Right atrium auricular region (tissue), 2 donors: ENCODE measurements around the gene GRM7. TPM values are rescaled to one million over a fixed set of nuclear protein-coding genes. Genes with fewer than 3 reads are reported as not detected.

Experiments
- DNase-seq: peaks from one replicate; pipeline ENCODE4 v3.0.0-alpha.2; 2019; ENCODE audit warnings: low spot score
- H3K27ac ChIP-seq, 2 donors: fragments of 200-600 bp; sonication (generic); 1 replicate in 1 of 2; 2 replicates in 1 of 2; pipeline ENCODE4 v1.5.1; 2016 to 2019
- H3K27me3 ChIP-seq, 2 donors: fragments of 200-600 bp; sonication (generic); one replicate each; pipeline versions ENCODE4 v1.5.1 to v1.6.0; 2017 to 2019
- H3K36me3 ChIP-seq: fragments of 200-600 bp; sonication (generic); one replicate; pipeline ENCODE4 v1.5.1; 2016
- H3K4me1 ChIP-seq, 2 donors: fragments of 200-600 bp; sonication (generic); one replicate each; pipeline versions ENCODE4 v1.5.1 to v1.6.0; 2017 to 2019
- H3K4me3 ChIP-seq, 2 donors: fragments of 200-600 bp; sonication (generic); 1 replicate in 1 of 2; 2 replicates in 1 of 2; pipeline ENCODE4 v1.5.1; 2017 to 2019; ENCODE audit warnings: mild to moderate bottlenecking in 1 of 2, moderate library complexity in 1 of 2
- H3K9me3 ChIP-seq, 2 donors: fragments of 200-600 bp; sonication (generic); one replicate each; pipeline ENCODE4 v1.5.1; 2019
- CTCF ChIP-seq, 2 donors: fragments of 200-600 bp; sonication (generic); IDR thresholded peaks; one replicate each; pipeline ENCODE4 v1.5.1; 2019; ENCODE audit warnings: antibody characterized with exemption in 2 of 2
- total RNA-seq, 2 donors: library from RNA; depleted of rRNA; stranded (reverse); fragments of >200 nt; gene quantifications; one replicate each; pipeline ENCODE4 v1.1.0, GENCODE V29; 2016

Gene GRM7
- total RNA-seq, 2 donors from 2014 or later: not detected

- no peaks in the 10 kb centered on the region for H3K9me3 ChIP-seq
- H3K36me3 ChIP-seq: no peaks in the 10 kb centered on the region
- H3K27ac ChIP-seq: no peak overlapping the region
- TF ChIP-seq CTCF (IDR thresholded peaks at IDR 0.05): no peak
- H3K4me1 ChIP-seq: no peaks in the 10 kb centered on the region
- DNase-seq: no peak
- H3K4me3 ChIP-seq: no peak overlapping the region
- H3K27me3 ChIP-seq: no peaks in the 10 kb centered on the region
Measured at GRCh38 chr3:6971933-6972332, 111.0 kb downstream of the GRM7 start.

- TF ChIP-seq CTCF (IDR thresholded peaks at IDR 0.05): no peak
- Histone ChIP-seq H3K4me1 (no peaks in the 10 kb centered on the region), H3K9me3 (no peaks in the 10 kb centered on the region), H3K4me3 (no peak overlapping the region), H3K27me3 (no peaks in the 10 kb centered on the region), H3K36me3 (no peaks in the 10 kb centered on the region), H3K27ac (no peak overlapping the region)
- no peak for DNase-seq
Measured at GRCh38 chr3:6985848-6986247, 124.9 kb downstream of the GRM7 start.

- no peak for DNase-seq
Measured at GRCh38 chr3:6989608-6990291, 128.8 kb downstream of the GRM7 start.

GRCh38 chr3:6994081-6994668, 133.3 kb downstream of the GRM7 start:
- Histone ChIP-seq H3K4me3 (no peak overlapping the region), H3K36me3 (no peaks in the 10 kb centered on the region), H3K9me3 (no peaks in the 10 kb centered on the region), H3K27me3 (no peaks in the 10 kb centered on the region), H3K27ac (no peak overlapping the region), H3K4me1 (no peaks in the 10 kb centered on the region)
- no peak for DNase-seq
- TF ChIP-seq CTCF (IDR thresholded peaks at IDR 0.05): peak in 1 of 2 donors; percentile 43

More at GRCh38 chr3:6989608-6990291, 128.8 kb downstream of the GRM7 start:
- H3K4me3 ChIP-seq: no peak overlapping the region
- no peaks in the 10 kb centered on the region for H3K36me3 ChIP-seq
- H3K4me1 ChIP-seq: no peaks in the 10 kb centered on the region
- TF ChIP-seq CTCF (IDR thresholded peaks at IDR 0.05): no peak
- H3K27me3 ChIP-seq: no peaks in the 10 kb centered on the region
- H3K9me3 ChIP-seq: no peaks in the 10 kb centered on the region
- H3K27ac ChIP-seq: no peak overlapping the region

- no peaks in the 10 kb centered on the region for H3K9me3 ChIP-seq
- no peak overlapping the region for H3K4me3 ChIP-seq
- H3K4me1 ChIP-seq: no peaks in the 10 kb centered on the region
- no peak overlapping the region for H3K27ac ChIP-seq
- no peaks in the 10 kb centered on the region for H3K36me3 ChIP-seq
- H3K27me3 ChIP-seq: no peaks in the 10 kb centered on the region
- TF ChIP-seq CTCF (IDR thresholded peaks at IDR 0.05): no peak
- no peak for DNase-seq
Measured at GRCh38 chr3:7000501-7000900, 139.6 kb downstream of the GRM7 start.
